HG03575 (cell line): ENCODE data around the gene CDHR1.
A peak's percentile ranks its signal among the peaks of the same experiment; 100 is the strongest.
"Not testable (repeated sequence)": the region's sequence is repeated elsewhere in the genome, so short reads cannot be mapped to it uniquely, and the experiment has no call there.

Experiments used
- ATAC-seq: cut with Tn5 transposase; IDR thresholded peaks from one replicate; pipeline ENCODE4 v1.9.1; 2021; ENCODE audit not compliant: unreplicated experiment, insufficient number of reproducible peaks, low FRiP score; ENCODE audit errors: extremely low read depth

Gene CDHR1

DNA sequence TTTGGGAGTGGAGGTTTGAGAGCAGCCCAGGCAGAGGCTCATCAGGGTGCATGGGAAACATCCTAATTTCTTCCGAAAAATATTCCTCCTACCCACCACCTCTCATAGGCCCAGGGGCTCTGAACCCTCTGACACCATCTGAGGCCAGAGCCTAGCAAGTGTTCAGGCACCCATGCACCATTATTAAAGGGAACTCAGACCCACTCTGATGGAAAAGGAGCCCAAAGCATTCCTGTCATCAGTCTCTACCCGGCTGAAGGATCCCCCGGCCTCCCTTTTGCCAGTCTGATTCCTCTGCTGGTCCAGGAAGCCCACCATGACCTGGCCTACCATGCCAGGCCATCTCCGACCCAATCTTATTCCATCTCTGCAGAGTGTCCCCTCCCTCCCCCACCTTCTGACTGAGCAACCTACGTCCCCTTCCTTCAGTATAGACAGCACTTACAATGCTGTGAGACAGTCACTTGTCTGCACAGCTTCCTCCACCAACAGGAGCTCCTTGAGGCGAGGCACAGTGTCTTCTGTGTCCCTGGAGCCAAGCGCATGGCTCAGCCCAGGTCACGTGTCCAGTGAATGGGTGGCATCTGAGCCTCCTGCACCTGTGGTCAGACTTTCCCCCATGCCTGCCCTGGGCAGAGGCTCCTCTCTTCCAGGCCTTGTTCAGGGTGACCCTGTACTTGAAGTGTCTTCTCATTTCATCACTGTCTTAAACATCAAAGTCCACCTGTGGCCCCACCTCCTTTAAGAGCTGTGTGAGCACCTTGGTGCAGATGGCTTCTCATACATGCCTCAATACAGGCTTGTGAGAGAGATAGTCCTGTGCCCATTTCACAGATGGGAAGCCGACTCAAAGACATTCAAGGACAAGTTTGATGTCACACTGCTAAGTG is 21.6 kb upstream of the CDHR1 start:
- no peak for ATAC-seq

DNA sequence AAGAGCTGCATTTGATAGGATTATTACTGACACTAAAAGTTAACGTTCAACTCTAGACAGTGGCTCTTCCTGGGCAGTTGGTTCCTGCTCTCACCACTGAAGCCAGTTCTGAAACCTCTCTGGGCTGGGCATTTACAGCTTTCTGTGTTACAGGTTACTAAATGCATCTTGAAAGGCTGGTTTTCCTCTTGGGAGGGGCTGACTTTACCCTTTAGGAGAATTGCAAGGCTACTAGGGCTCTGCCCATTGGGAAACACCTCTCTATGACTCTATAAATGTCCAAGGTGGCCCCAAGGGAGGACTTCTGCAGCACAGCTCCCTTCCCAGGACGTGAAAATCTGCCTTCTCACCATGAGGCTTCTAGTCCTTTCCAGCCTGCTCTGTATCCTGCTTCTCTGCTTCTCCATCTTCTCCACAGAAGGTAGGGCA is 20.8 kb upstream of the CDHR1 start, which contains the start of gene GPR15LG:
Gene GPR15LG (plus strand): TSS at position 301 of the 429 bp plus-strand sequence. CDS start 51 bp downstream, at position 352.
- ATAC-seq, result no peak

DNA sequence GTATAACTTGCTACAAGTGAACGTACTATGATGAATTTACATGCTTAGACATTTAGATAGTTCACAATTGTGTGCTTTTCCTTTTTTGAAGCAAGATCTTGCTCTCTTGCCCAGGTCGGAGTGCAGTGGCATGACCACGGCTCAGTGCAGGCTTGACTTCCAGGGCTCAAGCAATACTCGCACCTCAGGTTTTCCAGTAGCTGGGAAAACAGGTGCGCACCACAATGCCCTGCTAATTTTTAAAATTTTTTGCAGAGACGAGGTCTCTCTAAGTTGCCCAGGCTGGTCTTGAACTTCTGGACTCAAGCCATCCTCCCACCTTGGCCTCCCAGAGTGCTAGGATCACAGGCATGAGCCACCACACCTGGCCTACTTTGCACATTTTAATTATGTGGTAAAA is 18.9 kb upstream of the CDHR1 start:
- no peak for ATAC-seq

- no peak for ATAC-seq
These were observed 18.0 kb upstream of the CDHR1 start for GRCh38 chr10:84176351-84176750.

DNA sequence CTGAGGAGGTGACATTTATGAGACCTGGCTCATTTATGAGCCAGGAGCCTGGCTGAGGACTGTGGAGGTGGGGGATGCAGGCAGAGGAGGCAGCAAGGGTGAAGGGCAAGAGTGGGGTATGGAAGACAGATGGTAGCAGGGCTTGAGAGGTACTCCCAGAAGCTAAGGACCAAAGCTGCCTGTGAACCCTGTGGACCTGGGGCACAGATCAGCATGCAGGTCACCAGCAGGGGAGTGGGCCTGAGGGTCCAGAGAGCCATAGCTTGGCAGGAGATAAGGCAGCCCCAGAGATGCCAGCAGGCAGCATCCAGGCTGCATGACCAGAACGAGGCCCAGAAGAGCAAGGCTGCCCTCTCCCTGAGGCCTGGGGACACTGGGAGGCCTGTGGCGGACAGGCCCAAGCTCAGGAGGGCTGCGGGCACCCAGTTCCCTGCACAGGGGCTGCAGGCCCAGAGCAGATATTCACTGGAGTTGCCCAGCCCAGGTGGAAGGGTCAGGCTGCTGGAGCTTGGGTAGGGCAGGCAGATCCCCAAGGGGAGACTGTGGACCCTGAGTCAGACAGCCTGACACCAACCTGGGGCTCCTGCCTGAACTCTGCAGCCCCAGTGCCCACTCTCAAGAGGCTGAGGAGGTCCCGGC is 17.4 kb upstream of the CDHR1 start:
- no peak for ATAC-seq

DNA sequence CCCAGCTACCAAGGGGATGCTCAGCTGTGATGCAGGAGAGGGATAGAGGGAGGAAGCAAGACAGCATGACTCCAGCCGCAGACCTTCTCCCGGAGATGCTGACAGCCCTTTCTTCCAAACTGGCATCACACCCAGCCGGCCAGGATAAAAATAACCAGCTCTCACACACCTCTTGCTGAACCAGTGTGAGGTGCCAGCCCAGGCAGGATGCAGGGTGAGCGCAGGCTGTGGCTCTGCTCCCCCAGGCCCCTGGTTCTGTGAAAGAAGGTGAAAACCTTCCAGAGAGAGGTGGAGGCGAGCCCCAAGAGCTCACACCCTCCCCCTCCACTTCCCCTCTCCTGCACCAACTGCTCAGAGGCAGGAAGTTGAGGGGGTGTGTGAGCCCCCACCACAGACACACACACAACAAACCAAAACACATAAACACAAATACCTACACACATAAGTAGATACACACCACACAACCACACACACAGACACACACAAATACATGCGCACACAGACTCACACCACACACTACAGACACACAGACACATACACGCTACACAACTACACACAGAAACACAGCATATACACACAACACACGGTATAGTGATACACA is 16.7 kb upstream of the CDHR1 start:
- ATAC-seq, result no peak

DNA sequence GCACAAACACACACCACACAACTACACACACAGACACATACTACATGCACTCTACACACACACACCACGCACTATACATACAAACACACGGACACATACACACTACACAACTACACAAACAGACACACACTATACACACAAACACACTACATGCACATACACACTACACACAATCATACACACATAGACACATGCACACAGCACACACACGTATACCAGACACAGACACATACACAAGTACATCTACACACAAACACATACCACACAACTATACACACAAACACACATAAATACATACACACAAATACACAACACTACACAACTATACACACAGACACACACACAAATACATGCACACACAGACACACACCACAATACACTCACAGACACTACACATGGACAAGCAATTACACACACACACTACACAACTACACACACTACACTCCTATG is 16.2 kb upstream of the CDHR1 start:
- no peak for ATAC-seq

GRCh38 chr10:84179059-84179710 is 15.2 kb upstream of the CDHR1 start:
- ATAC-seq, result peak; percentile 75

DNA sequence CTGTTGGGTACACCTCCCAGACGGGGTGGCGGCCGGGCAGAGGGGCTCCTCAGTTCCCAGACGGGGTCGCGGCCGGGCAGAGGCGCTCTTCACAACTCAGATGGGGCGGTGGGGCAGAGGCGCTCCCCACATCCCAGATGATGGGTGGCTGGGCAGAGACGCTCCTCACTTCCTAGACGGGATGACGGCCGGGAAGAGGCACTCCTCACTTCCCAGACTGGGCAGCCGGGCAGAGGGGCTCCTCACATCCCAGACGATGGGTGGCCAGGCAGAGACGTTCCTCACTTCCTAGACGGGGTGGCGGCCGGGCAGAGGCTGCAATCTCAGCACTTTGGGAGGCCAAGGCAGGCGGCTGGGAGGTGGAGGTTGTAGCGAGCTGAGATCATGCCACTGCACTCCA is 14.0 kb upstream of the CDHR1 start:
- not testable (repeated sequence) for ATAC-seq

DNA sequence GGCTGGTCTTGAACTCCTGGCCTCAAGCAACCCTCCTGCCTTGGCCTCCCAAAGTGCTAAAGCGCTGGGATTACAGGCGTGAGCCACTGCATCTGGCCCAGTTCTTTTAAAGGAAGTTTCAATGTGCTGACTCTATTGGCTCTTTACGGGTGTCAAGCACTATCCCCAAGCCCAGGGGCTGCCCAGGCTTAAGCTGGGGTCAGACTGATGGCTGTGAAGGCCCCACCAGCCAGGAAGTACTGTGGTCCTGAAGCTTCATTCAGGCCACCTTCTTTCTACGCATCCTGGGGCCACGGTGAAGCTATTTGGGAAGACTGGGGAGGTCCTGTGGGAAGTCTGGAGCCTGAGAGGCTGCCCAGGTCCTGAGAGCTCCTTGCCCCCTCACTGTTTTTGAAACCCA is 12.7 kb upstream of the CDHR1 start:
- ATAC-seq, result no peak

- no peak for ATAC-seq
These were observed 9.8 kb upstream of the CDHR1 start for GRCh38 chr10:84184517-84184916.

DNA sequence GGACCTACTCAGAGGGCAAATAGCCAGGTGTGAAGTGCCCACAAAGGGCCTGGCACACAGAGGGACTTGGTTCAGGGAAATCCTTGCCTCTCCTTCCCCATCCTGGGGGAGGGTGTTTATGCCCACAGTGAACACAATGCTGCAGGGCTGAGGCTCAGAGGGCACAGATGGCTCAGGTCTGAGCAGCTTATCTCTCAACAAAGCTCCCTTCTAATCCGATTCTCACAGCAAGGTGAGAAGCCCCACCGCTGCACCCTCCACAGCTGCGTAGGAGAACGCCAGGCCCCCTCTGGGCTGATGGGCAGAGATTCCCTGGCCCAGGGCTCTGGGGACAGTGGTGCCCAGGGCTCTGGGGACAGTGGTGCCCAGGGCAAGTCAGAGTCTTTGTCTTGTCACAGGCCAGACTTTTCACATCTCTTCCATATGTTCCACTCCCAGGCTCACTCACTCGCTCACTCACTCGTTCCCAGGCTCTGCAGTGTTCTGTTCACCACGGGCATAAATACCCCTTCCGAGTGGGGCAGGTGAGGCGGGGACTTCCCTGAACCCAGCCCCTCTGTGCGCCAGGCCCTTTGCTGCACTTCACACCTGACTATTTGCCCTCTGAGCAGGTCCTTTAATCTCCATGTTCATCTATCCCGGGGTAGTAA is 8.7 kb upstream of the CDHR1 start:
- no peak for ATAC-seq

GRCh38 chr10:84188815-84189214 is 5.5 kb upstream of the CDHR1 start:
- ATAC-seq, result no peak

GRCh38 chr10:84190621-84191020 is 3.7 kb upstream of the CDHR1 start:
- ATAC-seq, result no peak

- ATAC-seq, result no peak
These were observed 3.2 kb upstream of the CDHR1 start for GRCh38 chr10:84191106-84191505.

DNA sequence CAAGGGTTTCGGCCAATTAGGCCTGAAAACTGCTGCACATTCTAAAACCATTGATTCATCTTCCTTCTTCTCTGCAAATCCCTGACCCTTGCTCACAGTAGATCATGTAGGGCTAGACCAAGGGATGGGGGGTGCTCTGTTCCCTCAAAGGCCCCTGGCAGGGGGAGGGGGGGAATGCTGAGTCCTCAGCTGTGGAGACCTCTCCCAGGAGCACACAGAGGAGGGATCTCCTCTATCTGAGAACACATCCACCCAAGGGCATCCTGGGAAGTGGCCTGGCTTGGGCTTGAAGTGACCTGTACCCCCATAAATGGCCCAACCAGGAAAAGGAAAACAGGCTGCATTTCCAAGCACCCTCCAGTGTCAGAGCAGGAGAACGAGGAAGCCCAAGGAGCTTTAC is 1.0 kb upstream of the CDHR1 start:
- ATAC-seq, result no peak

DNA sequence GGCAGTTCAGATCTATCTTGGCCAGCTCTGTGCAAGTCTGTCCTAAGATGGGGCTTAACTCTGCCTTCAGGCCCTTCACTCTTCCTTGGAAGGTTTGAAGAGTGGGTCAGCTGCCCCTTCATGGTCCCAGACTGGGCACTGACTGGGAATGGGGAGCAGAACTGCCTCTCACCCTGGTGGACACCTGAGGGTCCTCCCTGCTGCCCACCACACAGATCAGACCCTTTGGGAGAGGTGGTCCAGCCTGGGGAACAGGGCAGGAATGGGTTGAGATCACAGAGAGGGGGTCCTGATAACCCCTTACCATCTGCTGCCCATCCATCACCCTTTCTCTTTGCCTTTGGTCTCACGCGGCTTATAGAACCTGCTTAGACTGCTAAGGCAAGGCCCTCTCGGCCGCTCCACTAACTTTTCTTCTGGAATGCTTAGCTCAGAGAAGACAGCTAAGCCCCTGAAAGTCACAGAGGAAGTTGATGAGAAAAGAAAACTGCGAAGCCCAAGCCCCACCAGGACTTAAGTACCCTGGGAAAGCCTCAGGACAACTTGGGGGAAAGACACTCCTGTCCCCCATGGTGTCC is 402 bp upstream of the CDHR1 start:
- ATAC-seq, result no peak

GRCh38 chr10:84195044-84195830 is 900 bp downstream of the CDHR1 start:
- ATAC-seq, result no peak
